Neutrophil (primary cell): ENCODE results near the gene EPHA5.

Experiments used
- H3K27ac ChIP-seq: fragments of 200-600 bp; sonication (generic); 2 replicates; pipeline ENCODE4 v1.5.1; 2016; ENCODE audit warnings: mild to moderate bottlenecking, moderate library complexity
- H3K27me3 ChIP-seq: fragments of 200-600 bp; sonication (generic); 2 replicates; pipeline ENCODE4 v1.6.0; 2016; ENCODE audit warnings: mild to moderate bottlenecking
- H3K36me3 ChIP-seq: fragments of 200-600 bp; sonication (generic); 2 replicates; pipeline ENCODE4 v1.5.1; 2017
- H3K4me1 ChIP-seq, 2 experiments: fragments of 200-600 bp in 1 of 2; sonication (generic) in 1 of 2; 1 replicate in 1 of 2; 2 replicates in 1 of 2; pipeline versions ENCODE4 v1.5.1 to v1.6.1; 2013 to 2016; ENCODE audit warnings: low read depth in 1 of 2, low read length in 1 of 2, mild to moderate bottlenecking in 1 of 2, moderate library complexity in 1 of 2; ENCODE audit not compliant: control insufficient read depth in 1 of 2, insufficient read depth in 1 of 2
- H3K4me3 ChIP-seq, 2 experiments: fragments of 200-600 bp in 1 of 2; sonication (generic) in 1 of 2; 1 replicate in 1 of 2; 2 replicates in 1 of 2; pipeline ENCODE4 v1.5.1; 2013 to 2016; ENCODE audit warnings: low read depth in 1 of 2, low read length in 1 of 2, mild to moderate bottlenecking in 1 of 2, moderate library complexity in 1 of 2
- H3K9me3 ChIP-seq: fragments of 200-600 bp; sonication (generic); 2 replicates; pipeline ENCODE4 v1.5.1; 2016
- TF ChIP-seq, protein P1 (sequence below): fragments of 200-600 bp; sonication (generic); IDR thresholded peaks from 2 replicates; pipeline ENCODE4 v1.5.1; 2016; ENCODE audit warnings: antibody characterized with exemption

Gene EPHA5

DNA sequence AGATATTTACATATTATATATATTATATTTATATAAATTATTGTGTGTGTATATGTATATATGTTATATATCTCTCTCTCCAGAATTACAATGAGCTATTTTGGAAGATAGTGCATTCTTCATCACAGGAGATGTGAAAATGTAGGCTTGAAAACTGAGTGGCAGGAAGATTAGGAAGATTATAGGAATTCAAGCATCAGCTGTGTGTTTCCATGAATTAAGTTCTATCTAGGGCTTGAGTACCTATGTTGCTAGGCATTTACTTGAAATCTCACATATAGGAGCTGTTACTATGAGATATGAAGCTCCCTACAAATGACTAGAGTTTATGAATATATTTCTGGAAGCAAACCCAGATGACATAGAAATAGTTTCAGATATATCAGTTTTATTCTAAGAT, 328.7 kb downstream of the EPHA5 start:
- no peaks in the 10 kb centered on the region for H3K9me3 ChIP-seq
- H3K27ac ChIP-seq: no peak overlapping the region
- H3K4me3 ChIP-seq: no peak overlapping the region
- H3K27me3 ChIP-seq: no peaks in the 10 kb centered on the region
- TF ChIP-seq, protein P1, sequence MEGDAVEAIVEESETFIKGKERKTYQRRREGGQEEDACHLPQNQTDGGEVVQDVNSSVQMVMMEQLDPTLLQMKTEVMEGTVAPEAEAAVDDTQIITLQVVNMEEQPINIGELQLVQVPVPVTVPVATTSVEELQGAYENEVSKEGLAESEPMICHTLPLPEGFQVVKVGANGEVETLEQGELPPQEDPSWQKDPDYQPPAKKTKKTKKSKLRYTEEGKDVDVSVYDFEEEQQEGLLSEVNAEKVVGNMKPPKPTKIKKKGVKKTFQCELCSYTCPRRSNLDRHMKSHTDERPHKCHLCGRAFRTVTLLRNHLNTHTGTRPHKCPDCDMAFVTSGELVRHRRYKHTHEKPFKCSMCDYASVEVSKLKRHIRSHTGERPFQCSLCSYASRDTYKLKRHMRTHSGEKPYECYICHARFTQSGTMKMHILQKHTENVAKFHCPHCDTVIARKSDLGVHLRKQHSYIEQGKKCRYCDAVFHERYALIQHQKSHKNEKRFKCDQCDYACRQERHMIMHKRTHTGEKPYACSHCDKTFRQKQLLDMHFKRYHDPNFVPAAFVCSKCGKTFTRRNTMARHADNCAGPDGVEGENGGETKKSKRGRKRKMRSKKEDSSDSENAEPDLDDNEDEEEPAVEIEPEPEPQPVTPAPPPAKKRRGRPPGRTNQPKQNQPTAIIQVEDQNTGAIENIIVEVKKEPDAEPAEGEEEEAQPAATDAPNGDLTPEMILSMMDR: no peak
- H3K4me1 ChIP-seq: no peaks in the 10 kb centered on the region
- H3K36me3 ChIP-seq: no peaks in the 10 kb centered on the region

DNA sequence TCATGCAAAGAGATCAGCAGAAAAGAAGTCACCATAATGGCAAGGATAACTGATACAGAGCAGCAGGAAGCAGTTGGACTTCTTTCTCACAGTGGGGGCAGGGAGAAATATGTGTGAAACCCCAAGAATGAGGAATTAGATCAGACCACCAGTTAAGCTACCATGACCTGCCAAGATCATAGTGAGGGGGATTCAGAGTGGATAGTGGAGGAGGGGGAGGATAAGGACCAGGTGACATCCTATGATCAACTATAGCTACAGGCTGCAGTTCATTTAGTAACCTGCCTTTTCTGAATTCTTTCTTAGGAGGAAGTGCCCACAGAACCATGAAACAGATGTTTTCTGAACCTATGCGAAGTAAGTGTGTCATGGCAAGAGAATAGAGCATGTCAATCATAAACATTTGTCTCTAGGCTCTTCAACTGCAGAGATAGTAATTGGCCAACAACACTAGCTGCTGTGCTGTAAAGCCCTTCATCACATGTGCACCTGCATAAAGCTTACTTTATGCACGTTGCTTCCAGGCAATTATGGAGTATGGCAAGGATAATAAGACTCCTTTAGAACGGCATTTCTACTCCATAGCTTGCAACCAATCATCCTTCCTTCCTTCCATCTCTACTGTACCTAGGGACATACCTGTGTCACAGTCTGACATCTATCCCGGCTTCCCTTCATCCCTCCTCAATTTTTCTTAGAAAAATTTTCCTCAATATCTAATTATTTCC, 329.7 kb downstream of the EPHA5 start:
- no peak overlapping the region for H3K27ac ChIP-seq
- H3K36me3 ChIP-seq: no peaks in the 10 kb centered on the region
- no peaks in the 10 kb centered on the region for H3K27me3 ChIP-seq
- no peaks in the 10 kb centered on the region for H3K9me3 ChIP-seq
- TF ChIP-seq, protein P1: no peak
- no peaks in the 10 kb centered on the region for H3K4me1 ChIP-seq
- H3K4me3 ChIP-seq: no peak overlapping the region

DNA sequence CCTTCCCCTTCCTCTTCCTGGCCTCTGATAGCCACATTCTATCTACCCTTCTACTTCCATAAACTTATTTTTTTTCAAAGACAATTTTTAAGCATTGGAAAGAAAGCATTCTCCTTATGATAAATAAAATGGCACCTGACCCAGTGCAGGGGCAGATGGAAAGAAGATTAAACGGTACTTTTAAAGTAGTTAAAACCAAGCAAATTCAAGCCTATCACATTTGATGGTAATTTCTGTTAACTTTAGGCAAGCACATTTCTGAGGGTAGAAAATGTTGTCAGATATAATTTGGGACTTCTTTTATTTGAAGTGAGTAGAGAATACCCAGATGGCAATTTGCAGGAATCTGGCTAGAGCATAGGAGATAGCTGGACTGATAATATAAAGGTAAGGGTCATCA, 332.9 kb downstream of the EPHA5 start:
- Histone ChIP-seq H3K9me3 (no peaks in the 10 kb centered on the region), H3K4me1 (no peaks in the 10 kb centered on the region), H3K4me3 (no peak overlapping the region), H3K27me3 (no peaks in the 10 kb centered on the region), H3K27ac (no peak overlapping the region), H3K36me3 (no peaks in the 10 kb centered on the region)
- TF ChIP-seq, protein P1: no peak

DNA sequence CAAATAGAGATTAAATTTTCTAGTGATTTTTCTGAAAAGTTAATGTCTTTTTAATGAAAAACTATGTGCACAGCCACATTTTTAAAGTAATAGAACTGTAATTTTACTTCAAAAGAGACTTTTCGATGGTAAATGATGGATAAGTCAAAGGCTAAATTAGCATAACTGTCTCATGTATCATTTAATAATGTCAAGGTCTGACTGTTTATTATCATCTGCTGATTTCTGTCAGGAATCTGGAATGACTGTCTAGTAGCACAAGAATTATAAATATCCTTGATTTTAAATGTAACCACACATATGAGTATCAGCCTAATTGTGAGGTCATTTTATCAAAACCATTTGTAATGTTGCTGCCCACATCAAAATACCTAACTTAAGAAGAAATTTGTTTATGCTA, 333.8 kb downstream of the EPHA5 start:
- Histone ChIP-seq H3K36me3 (no peaks in the 10 kb centered on the region), H3K4me1 (no peaks in the 10 kb centered on the region), H3K4me3 (no peak overlapping the region), H3K27me3 (no peaks in the 10 kb centered on the region), H3K27ac (no peak overlapping the region), H3K9me3 (no peaks in the 10 kb centered on the region)
- TF ChIP-seq, protein P1: no peak

DNA sequence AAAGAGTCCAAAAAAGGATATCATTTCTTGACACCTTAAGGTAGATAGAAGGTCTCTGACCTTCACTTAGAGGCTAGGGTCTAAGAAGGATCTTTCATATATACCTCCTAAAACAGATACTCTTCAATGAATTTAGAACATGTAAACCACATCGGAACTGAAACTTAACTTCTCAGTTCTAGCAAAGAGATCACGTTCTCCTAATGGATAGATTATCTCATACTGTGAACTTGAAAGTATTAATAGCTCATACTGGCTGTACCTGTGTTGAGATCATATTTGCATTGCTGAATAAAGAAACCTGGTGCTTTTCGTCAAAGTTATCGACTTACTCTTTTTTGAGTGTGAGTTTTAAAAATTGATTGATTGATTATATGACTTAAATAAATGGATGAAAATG, 353.8 kb downstream of the EPHA5 start:
- H3K27me3 ChIP-seq: no peaks in the 10 kb centered on the region
- TF ChIP-seq, protein P1: no peak
- H3K4me1 ChIP-seq: no peaks in the 10 kb centered on the region
- H3K9me3 ChIP-seq: no peaks in the 10 kb centered on the region
- no peak overlapping the region for H3K27ac ChIP-seq
- H3K4me3 ChIP-seq: no peak overlapping the region
- H3K36me3 ChIP-seq: no peaks in the 10 kb centered on the region
